Nucleus accumbens (tissue), 56 donors: ENCODE results near the gene KIR3DL3.
"Not testable (repeated sequence)": the region's sequence is repeated elsewhere in the genome, so short reads cannot be mapped to it uniquely, and the experiment has no call there.

Experiments used
- DNase-seq, 56 donors: peaks; one replicate each; lab custom pipeline; 2025; lab: John Stamatoyannopoulos, UW

Gene KIR3DL3

GRCh38 chr19:54775830-54776229, 51.6 kb downstream of the KIR3DL3 start:
- DNase-seq, result not testable (repeated sequence)

GRCh38 chr19:54777851-54778250, 53.6 kb downstream of the KIR3DL3 start:
- not testable (repeated sequence) for DNase-seq

GRCh38 chr19:54778896-54779295, 54.7 kb downstream of the KIR3DL3 start:
- DNase-seq, result not testable (repeated sequence)

- DNase-seq, result not testable (repeated sequence)
Observed at GRCh38 chr19:54782916-54783315, 58.7 kb downstream of the KIR3DL3 start.
